ENCODE measurements around the gene SLC29A4.
"Not testable (repeated sequence)": the region's sequence is repeated elsewhere in the genome, so short reads cannot be mapped to it uniquely, and the experiment has no call there.

The SLC29A4 gene

DNA sequence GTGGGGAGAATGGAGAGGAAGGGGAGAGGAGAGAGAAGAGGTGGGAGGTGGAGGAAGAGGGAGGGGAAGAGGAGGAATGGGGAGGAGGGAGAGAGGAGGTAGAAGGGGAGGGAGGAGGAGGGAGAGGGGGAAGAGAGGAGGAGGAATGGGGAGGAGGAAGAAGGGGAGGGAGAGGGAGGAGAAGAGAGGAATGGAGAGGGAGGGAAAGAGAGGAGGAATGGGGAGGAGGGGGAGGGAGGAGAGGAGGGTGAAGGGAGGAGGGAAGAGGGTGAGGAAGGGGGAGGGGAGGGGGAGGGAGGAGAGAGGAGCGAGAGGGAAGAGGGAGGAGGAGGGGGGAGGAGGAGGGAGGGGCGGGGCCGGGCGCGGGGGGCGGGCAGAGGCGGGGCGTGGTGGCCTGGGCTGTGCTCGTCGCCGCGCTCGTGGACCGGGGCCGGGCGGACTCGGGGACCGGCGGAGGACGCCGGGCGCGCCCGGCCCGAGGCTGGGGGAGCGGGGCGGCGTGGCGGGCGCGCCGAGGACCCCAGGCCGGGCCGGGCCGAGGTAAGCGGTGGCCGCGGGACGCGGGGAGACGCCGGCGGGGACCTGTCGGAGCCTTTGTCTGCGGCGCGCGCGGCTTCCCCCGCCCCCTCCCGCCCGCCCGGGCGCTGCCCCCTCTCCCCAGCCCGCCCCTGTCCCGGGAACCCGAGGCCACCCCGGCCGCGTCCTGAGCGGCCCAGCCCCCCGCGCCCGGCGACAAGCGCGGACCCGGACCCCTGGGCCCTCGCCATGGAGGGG lies at the start of gene SLC29A4:
Gene SLC29A4, plus strand, starts transcription at position 401 of the 774 bp plus-strand sequence. CDS start 4,874 bp downstream, outside the sequence.
- DNase-seq (ENCODE audit: low read depth), result peak; percentile 6
- no peak for TF ChIP-seq CTCF (IDR thresholded peaks at IDR 0.05; ENCODE audit: control insufficient read depth, extremely low read depth, insufficient read depth)
- peak within 1 kb of the TSS; percentile 47 for H3K4me3 ChIP-seq (ENCODE audit: low read depth, low read length)

DNA sequence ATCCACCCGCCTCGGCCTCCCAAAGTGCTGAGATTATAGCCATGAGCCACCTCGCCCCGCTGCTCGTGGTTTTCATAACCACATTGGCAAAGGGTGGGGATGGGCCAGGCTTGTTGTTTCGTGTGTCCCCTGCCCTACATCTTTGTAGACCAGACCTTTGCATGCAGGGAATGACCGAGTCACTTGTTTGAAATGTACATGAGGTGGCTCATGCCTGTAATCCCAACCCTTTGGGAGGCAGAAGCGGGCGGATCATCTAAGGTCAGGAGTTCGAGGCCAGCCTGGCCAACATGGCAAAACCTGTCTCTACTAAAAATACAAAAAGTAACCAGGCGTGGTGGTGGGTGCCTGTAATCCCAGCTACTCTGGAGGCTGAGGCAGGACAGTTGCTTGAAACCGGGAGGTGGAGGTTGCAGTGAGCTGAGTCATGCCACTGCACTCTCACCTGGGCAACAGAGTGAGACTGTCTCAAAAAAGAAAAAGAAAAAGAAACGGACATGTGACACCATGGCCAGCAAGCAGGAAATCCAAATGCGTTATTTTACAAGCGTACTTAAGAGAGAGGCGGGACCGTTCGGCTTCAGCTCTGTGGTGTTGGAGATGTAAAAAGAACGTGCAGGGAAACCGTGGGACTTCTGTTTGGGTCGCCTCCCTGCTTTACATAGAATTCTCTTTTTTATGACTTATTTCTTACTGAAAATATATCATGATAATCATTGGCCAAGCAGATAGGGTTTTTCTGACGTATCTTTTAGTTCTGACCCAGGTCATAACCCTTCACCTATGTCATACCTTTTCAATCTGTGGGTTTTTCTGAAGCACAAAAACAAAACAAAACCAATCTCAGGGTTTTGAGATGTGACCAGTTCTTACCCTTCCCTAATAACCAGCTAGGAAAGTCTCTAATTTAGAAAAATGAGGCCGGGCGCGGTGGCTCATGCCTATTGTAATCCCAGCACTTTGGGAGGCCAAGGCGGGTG lies 47.6 kb upstream of the SLC29A4 start:
- DNase-seq (ENCODE audit: low read depth), result peak; percentile 18
- no peak for TF ChIP-seq CTCF (IDR thresholded peaks at IDR 0.05; ENCODE audit: control insufficient read depth, extremely low read depth, insufficient read depth)
- H3K4me3 ChIP-seq (ENCODE audit: low read depth, low read length), result no peak overlapping the region

GRCh38 chr7:5237286-5237685 lies 45.5 kb upstream of the SLC29A4 start:
- DNase-seq (ENCODE audit: low read depth), result peak; percentile 21
- TF ChIP-seq CTCF (IDR thresholded peaks at IDR 0.05; ENCODE audit: control insufficient read depth, extremely low read depth, insufficient read depth), result no peak
- H3K4me3 ChIP-seq (ENCODE audit: low read depth, low read length), result no peak overlapping the region

DNA sequence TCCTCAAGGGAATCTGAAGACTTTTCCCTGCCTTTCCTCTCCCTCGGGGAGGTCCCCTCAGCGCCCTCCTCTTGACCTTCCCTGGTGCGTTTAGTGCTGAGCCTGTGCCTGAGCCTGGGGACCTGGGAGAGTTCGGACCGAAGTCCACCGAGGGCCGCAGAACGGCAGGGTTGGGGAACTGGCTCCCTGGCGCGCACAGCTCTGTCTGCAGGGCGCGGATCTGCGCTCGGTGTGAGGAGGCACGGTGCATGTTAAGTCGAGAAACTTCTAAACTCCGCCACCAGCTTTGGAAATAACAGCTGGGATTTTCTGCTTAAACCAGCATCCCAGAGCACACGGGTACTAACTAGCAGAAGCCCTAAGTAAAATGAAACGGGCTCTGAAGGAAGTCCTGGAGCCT lies 44.2 kb upstream of the SLC29A4 start:
- no peak overlapping the region for H3K4me3 ChIP-seq (ENCODE audit: low read depth, low read length)
- no peak for DNase-seq (ENCODE audit: low read depth)
- no peak for TF ChIP-seq CTCF (IDR thresholded peaks at IDR 0.05; ENCODE audit: control insufficient read depth, extremely low read depth, insufficient read depth)

DNA sequence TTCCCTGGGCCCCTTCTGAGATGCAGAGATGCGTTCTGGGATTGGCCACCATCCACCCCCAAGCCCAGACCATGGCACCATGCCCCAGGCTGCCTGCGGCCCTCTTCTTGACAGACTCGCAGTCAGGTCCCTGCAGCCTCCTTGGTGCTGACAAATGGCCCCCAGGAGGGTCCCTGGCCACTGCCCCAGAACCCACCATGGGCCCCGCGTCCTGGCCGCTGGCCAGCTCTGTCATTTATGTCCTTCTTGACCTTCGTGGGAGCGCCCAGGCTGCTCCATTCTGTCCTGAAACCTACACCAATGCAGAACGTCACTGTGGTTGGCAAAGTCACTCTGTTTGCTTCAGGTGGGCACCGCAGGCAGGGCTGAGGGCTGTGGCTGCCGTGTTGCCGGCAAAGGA lies 39.5 kb upstream of the SLC29A4 start:
- no peak overlapping the region for H3K4me3 ChIP-seq (ENCODE audit: low read depth, low read length)
- no peak for DNase-seq (ENCODE audit: low read depth)
- no peak for TF ChIP-seq CTCF (IDR thresholded peaks at IDR 0.05; ENCODE audit: control insufficient read depth, extremely low read depth, insufficient read depth)

DNA sequence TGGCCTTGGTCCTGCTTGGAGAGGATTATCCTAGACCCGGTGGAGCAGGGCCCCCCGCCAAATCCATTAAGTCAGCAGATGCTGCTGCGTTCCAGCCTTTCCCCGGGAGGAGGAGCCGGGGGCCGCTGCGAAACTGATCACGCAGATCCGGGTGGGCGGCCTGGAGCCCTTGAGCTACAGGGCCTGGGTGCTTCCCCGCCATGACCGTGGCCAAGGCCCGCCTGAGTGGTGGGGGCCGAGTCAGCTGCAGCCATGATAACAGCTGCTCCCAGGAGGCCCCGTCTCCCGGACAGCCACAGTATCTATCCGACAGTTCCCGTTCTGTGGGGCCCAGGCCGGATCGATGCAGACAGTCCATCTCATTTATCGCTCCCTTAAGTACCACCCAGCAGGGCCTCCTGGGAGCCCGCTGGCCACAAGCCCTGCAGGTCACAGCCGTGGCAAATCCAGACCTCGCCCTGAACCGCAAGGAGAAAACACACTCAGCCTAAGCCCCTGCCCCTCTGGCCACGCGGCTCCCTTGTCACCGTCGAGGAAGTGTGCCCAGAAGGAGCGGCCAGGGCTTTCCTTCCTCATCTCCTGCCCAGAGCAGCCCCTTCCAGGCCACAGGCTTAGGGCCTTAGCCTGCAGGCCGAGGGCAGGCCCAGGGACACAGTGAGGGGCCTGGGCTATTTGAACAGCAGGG lies 34.4 kb upstream of the SLC29A4 start:
- no peak for TF ChIP-seq CTCF (IDR thresholded peaks at IDR 0.05; ENCODE audit: control insufficient read depth, extremely low read depth, insufficient read depth)
- no peak for DNase-seq (ENCODE audit: low read depth)
- H3K4me3 ChIP-seq (ENCODE audit: low read depth, low read length), result no peak overlapping the region

- DNase-seq (ENCODE audit: low read depth); H3K4me3 ChIP-seq (ENCODE audit: low read depth, low read length): not testable (repeated sequence)
Observed at GRCh38 chr7:5250787-5251186, 32.0 kb upstream of the SLC29A4 start.

DNA sequence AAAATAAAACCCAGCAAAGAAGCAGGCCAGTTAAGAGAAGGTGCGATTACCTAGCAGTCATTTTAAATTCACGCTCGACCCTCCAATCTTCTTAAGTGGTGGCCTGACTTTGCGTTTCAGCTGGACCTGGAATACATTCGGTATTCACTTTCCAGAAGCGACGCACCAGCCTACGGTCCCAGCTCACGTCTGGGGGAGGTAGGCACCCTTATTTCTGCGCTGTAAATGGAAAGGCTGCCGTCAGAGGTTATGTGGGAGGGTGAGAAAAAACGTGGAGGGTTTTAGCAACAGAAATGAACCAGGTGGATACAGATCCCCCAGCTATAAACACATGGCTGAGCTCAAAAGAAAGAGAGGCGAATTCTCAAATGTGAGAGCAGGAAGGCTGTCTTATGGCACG lies 29.2 kb upstream of the SLC29A4 start:
- not testable (repeated sequence) for DNase-seq (ENCODE audit: low read depth); H3K4me3 ChIP-seq (ENCODE audit: low read depth, low read length)

DNA sequence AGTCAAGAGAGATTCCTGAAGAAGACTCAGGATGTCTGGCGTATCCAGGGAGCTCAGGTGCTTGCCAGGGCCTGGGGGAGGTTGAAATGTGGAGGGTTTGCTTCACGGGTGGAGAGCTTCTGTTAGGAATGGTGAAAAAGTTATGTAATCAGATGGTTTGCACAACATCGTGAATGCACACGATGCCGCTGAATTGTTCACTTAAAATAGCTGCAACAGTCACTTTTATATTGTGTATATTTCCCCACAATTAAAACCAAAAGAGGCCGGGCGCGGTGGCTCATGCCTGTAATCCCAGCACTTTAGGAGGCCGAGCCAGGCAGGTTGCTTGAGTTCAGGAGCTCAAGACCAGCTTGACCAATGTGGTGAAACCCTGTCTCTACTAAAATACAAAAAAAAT lies 28.4 kb upstream of the SLC29A4 start:
- H3K4me3 ChIP-seq (ENCODE audit: low read depth, low read length), result not testable (repeated sequence)

More for the DNA sequence above, 28.4 kb upstream of the SLC29A4 start:
- DNase-seq (ENCODE audit: low read depth), result not testable (repeated sequence)

All from LNCaP clone FGC (cell line).